Measurements from ENCODE around the gene EDA.

- TF ChIP-seq CTCF (IDR thresholded peaks at IDR 0.05) (no peak), POLR2A (IDR thresholded peaks at IDR 0.05) (no peak), EP300 (IDR thresholded peaks at IDR 0.05) (no peak)
These were observed 431.1 kb downstream of the EDA start for GRCh38 chrX:70046978-70047377.
